ENCODE results near the gene KIF3C. TPM values are rescaled to one million over a fixed set of nuclear protein-coding genes. Genes with fewer than 3 reads are reported as not detected.

The KIF3C gene
- total RNA-seq, 2 donors from 2014 or later = 4.0 to 4.2 TPM

DNA sequence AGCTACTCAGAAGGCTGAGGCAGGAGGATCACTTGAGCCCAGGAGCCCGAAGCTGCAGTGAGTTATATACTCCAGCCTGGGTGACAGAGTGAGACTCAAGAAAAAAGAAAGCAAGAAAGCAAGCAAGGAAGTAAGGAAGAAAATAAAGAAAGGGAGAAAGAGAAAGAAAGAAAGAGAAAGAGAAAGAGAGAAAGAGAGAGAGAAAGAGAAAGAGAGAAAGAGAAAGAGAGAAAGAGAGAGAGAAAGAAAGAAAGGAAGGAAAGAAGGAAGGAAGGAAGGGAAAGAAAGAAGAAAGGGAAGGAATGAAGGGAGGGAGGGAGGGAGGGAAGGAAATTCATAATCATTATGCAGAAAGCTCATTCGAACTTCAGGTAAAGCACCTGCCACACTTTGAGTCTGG is 33.9 kb downstream of the KIF3C start:
- no peaks in the 10 kb centered on the region for H3K9me3 ChIP-seq
- H3K4me1 ChIP-seq = no peaks in the 10 kb centered on the region
- H3K4me3 ChIP-seq = no peak overlapping the region
- H3K36me3 ChIP-seq = no peaks in the 10 kb centered on the region
- intact Hi-C loops (cut with DNase I) = no loop called here
- no peak overlapping the region for H3K9ac ChIP-seq (ENCODE audit: low read depth in 2 of 2, low read length in 2 of 2)
- H3K27me3 ChIP-seq = no peaks in the 10 kb centered on the region
- DNase-seq = no peak
- no peak overlapping the region for H3K27ac ChIP-seq
- TF ChIP-seq, protein P1, sequence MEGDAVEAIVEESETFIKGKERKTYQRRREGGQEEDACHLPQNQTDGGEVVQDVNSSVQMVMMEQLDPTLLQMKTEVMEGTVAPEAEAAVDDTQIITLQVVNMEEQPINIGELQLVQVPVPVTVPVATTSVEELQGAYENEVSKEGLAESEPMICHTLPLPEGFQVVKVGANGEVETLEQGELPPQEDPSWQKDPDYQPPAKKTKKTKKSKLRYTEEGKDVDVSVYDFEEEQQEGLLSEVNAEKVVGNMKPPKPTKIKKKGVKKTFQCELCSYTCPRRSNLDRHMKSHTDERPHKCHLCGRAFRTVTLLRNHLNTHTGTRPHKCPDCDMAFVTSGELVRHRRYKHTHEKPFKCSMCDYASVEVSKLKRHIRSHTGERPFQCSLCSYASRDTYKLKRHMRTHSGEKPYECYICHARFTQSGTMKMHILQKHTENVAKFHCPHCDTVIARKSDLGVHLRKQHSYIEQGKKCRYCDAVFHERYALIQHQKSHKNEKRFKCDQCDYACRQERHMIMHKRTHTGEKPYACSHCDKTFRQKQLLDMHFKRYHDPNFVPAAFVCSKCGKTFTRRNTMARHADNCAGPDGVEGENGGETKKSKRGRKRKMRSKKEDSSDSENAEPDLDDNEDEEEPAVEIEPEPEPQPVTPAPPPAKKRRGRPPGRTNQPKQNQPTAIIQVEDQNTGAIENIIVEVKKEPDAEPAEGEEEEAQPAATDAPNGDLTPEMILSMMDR (IDR thresholded peaks at IDR 0.05) = no peak

DNA sequence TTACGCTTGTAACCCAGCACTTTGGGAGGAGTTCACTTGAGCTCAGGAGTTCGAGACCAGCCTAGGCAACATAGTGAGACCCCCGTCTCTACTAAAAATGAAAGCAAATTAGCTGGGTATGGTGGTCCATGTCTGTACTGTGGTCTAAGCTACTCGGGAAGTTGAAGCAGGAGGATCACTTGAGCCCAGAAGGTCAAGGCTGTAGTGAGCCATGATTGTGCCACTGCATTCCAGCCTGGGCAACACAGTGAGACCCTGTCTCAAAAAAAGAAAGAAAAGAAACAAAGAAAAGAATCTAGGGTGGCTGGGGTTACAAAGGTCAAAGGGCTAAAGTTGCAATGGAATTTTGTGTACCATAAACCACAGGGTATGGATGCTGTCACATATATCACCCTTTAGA is 41.3 kb downstream of the KIF3C start:
- Histone ChIP-seq H3K36me3 (no peaks in the 10 kb centered on the region), H3K27me3 (no peaks in the 10 kb centered on the region), H3K4me1 (no peaks in the 10 kb centered on the region), H3K4me3 (no peak overlapping the region), H3K9me3 (no peaks in the 10 kb centered on the region), H3K9ac (ENCODE audit: low read depth in 2 of 2, low read length in 2 of 2) (no peak overlapping the region), H3K27ac (no peak overlapping the region)
- no peak for DNase-seq
- intact Hi-C loops (cut with DNase I) = no loop called here
- TF ChIP-seq, protein P1 (IDR thresholded peaks at IDR 0.05) = no peak

DNA sequence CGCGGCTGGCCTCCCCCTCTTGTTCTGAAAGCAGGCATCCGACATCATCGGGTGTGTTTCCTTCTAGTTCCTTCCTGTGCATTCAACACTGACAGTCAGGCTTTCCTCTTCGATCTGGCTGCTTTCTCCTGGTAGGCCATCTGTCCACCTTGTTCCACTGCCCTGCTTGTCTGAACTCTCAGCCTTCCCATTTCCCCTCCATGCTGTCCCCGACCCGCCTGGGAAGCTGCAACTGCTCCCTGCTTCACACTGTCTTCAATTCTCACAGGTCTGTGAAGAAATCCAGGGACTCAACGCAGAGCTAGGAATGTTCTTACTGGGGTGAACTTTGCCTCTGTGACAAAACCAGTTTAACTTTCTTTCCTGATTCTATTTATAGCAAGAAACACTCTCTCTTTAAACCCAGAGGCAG is 43.0 kb downstream of the KIF3C start:
- H3K4me3 ChIP-seq = no peak overlapping the region
- no peaks in the 10 kb centered on the region for H3K36me3 ChIP-seq
- H3K9ac ChIP-seq (ENCODE audit: low read depth in 2 of 2, low read length in 2 of 2) = peak overlapping the region in 1 of 2 donors; percentile 30
- no peaks in the 10 kb centered on the region for H3K27me3 ChIP-seq
- TF ChIP-seq, protein P1 (IDR thresholded peaks at IDR 0.05) = no peak
- H3K4me1 ChIP-seq = no peaks in the 10 kb centered on the region
- DNase-seq = peak; percentile 41
- H3K27ac ChIP-seq = peak overlapping the region; percentile 71
- intact Hi-C loops (cut with DNase I) = no loop called here
- no peaks in the 10 kb centered on the region for H3K9me3 ChIP-seq

DNA sequence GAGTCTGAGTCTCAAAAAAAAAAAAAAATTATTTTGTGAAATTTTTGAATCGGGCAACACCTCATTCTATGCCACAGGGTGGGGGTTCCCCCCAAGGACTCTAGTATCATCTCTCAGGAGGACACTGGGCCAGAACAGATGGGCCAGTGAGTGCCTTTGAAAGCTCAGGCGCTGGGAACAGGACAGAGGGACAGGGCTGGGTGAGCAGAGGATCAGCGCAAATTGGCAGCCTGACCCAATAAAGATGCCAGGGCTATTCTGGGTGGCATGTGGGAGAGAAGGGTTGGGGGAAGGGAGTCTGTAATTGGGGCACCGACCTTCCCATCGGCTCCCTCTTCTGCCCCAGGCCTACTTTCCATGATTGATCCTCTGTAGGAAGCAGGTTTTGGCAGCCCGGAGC is 44.0 kb downstream of the KIF3C start:
- Histone ChIP-seq H3K27me3 (no peaks in the 10 kb centered on the region), H3K4me1 (no peaks in the 10 kb centered on the region), H3K9me3 (no peaks in the 10 kb centered on the region), H3K27ac (no peak overlapping the region), H3K4me3 (no peak overlapping the region), H3K9ac (ENCODE audit: low read depth in 2 of 2, low read length in 2 of 2) (no peak overlapping the region), H3K36me3 (no peaks in the 10 kb centered on the region)
- intact Hi-C loops (cut with DNase I) = no loop called here
- no peak for DNase-seq
- TF ChIP-seq, protein P1 (IDR thresholded peaks at IDR 0.05) = no peak

DNA sequence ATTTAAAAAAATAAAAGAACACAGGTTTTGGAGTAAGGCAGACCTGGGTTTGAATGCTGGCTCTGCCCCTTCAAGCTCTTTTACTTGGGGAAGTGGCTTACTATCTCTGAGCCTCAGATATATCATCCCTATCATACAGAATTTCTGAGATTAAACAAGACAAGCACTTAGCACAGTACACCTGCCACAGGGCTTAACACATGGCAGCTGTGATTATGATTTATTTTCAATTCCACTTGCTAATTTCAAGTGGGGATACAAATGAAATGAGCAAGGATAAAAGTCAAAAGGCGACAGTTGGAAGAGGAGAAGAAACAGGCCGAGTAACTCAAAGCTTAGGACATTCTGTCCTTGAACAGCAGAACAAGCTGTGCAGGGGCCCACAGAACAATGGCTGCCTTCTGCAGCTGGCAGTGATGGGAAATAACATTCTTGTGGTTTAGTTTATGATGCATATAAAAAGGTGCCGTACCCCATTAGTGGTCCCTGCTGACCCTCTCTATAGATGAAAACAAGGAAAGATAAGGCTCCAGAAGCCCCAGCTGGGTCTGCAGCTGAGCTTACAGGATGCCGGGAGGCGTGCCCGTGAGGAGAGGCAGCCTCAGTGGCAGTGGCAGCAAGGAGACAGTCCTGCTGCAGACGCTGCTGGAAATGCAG is 45.3 kb downstream of the KIF3C start:
- DNase-seq = no peak
- H3K27ac ChIP-seq = no peak overlapping the region
- TF ChIP-seq, protein P1 (IDR thresholded peaks at IDR 0.05) = no peak

More for the DNA sequence above, 45.3 kb downstream of the KIF3C start:
- H3K4me3 ChIP-seq = no peak overlapping the region
- intact Hi-C loops (cut with DNase I) = no loop called here
- no peaks in the 10 kb centered on the region for H3K4me1 ChIP-seq
- no peaks in the 10 kb centered on the region for H3K36me3 ChIP-seq
- no peaks in the 10 kb centered on the region for H3K27me3 ChIP-seq
- H3K9ac ChIP-seq (ENCODE audit: low read depth in 2 of 2, low read length in 2 of 2) = no peak overlapping the region
- no peaks in the 10 kb centered on the region for H3K9me3 ChIP-seq

Data from colonic mucosa (tissue), 4 donors.